ENCODE data around the gene SUSD1. TPM values are rescaled to one million over a fixed set of nuclear protein-coding genes. Genes with fewer than 3 reads are reported as not detected.

Gene SUSD1
- total and polyA plus RNA-seq, 2 donors (not counting 3 experiments of a cell fraction or from before 2014, with no cell fraction given) = 33.1 to 37.8 TPM

DNA sequence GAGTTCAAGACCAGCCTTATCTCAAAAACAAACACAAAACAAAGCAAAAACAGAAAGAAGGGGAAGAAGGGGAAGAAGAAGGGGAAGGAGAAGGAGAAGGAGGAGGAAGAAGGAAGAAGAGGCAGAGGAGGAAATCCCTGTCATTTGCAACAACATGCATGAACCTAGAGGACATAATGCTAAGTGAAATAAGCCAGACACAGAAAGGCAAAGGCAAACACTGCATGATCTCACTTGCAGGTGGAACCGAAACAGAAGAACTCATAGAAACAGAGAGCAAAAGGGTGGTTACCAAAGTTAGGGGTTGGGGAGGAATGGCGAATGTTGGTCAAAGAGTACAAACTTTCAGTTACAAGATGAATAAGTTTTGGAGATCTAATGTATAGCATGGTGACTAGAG lies 143.1 kb downstream of the SUSD1 start:
- Histone ChIP-seq H3K36me3 (ENCODE audit: control insufficient read depth in 2 of 2, extremely low read depth in 1 of 2, insufficient read depth in 2 of 2, low read length in 2 of 2) (no peaks in the 10 kb centered on the region), H3K4me3 (replicated peaks in 1 of 3; ENCODE audit: insufficient read depth in 1 of 3, low read depth in 1 of 3, low read length in 3 of 3) (no peak overlapping the region), H3K9me3 (replicated peaks; ENCODE audit: control insufficient read depth, insufficient read depth, low read length) (no peaks in the 10 kb centered on the region), H3K27ac (ENCODE audit: insufficient read depth, low read depth, low read length) (no peak overlapping the region), H2AFZ (ENCODE audit: low read depth, low read length) (no peak overlapping the region), H3K9ac (replicated peaks; ENCODE audit: extremely low read depth, insufficient read depth, low read length) (no peak overlapping the region), H4K20me1 (replicated peaks; ENCODE audit: control insufficient read depth, extremely low read depth, insufficient read depth, low read length) (no peaks in the 10 kb centered on the region), H3K4me1 (ENCODE audit: control insufficient read depth, extremely low read depth, insufficient read depth, low read length) (peaks cover 29% of the 10 kb centered on the region), H3K9me1 (replicated peaks; ENCODE audit: control insufficient read depth, extremely low read depth, insufficient read depth, low read length) (no peaks in the 10 kb centered on the region), H3K27me3 (ENCODE audit: control insufficient read depth in 2 of 2, insufficient read depth in 2 of 2, low read length in 2 of 2) (no peaks in the 10 kb centered on the region), H3K79me2 (ENCODE audit: control insufficient read depth, insufficient read depth, low read length) (no peaks in the 10 kb centered on the region), H3K4me2 (ENCODE audit: insufficient read depth, low read length) (no peak overlapping the region)
- ChIA-PET CTCF (interaction anchor here (4.1 kb wide), 1 partner anchor 43 kb away, joined by 17 read pairs; no protein-coding TSS in a partner anchor), POLR2A (no interaction called here)
- no TSS peak for BruUV-seq (replicated peaks)
- dilution Hi-C loops (cut with MboI; ENCODE audit: extremely low pct_ligation_motif_present, low sequenced_read_pairs) = no loop called here
- FAIRE-seq (no peak), DNase-seq (ENCODE audit: low read depth, low spot score) (no peak)
- intact Hi-C loops (cut with micrococcal nuclease) = no loop called here
- no peak for TF ChIP-seq MYC (IDR thresholded peaks at IDR 0.05; ENCODE audit: low read depth, low read length)
- TF ChIP-seq, protein P1, sequence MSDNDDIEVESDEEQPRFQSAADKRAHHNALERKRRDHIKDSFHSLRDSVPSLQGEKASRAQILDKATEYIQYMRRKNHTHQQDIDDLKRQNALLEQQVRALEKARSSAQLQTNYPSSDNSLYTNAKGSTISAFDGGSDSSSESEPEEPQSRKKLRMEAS (IDR thresholded peaks at IDR 0.05; ENCODE audit: insufficient read depth, insufficient read length) = no peak
- no peak for TF ChIP-seq EZH2 (IDR thresholded peaks at IDR 0.05; ENCODE audit: borderline replicate concordance, low read depth, low read length, severe bottlenecking)
- TF ChIP-seq POLR2A (IDR thresholded peaks at IDR 0.05; ENCODE audit: low read depth, low read length) = no peak
- TF ChIP-seq, protein P2, sequence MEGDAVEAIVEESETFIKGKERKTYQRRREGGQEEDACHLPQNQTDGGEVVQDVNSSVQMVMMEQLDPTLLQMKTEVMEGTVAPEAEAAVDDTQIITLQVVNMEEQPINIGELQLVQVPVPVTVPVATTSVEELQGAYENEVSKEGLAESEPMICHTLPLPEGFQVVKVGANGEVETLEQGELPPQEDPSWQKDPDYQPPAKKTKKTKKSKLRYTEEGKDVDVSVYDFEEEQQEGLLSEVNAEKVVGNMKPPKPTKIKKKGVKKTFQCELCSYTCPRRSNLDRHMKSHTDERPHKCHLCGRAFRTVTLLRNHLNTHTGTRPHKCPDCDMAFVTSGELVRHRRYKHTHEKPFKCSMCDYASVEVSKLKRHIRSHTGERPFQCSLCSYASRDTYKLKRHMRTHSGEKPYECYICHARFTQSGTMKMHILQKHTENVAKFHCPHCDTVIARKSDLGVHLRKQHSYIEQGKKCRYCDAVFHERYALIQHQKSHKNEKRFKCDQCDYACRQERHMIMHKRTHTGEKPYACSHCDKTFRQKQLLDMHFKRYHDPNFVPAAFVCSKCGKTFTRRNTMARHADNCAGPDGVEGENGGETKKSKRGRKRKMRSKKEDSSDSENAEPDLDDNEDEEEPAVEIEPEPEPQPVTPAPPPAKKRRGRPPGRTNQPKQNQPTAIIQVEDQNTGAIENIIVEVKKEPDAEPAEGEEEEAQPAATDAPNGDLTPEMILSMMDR (IDR thresholded peaks at IDR 0.05; ENCODE audit: extremely low read depth in 1 of 2, insufficient read depth in 1 of 2, low read depth in 1 of 2, low read length in 2 of 2) = no peak
- no peak for TF ChIP-seq GATA2 (IDR thresholded peaks at IDR 0.05; ENCODE audit: insufficient read depth, insufficient read length, low read depth, low read length)

DNA sequence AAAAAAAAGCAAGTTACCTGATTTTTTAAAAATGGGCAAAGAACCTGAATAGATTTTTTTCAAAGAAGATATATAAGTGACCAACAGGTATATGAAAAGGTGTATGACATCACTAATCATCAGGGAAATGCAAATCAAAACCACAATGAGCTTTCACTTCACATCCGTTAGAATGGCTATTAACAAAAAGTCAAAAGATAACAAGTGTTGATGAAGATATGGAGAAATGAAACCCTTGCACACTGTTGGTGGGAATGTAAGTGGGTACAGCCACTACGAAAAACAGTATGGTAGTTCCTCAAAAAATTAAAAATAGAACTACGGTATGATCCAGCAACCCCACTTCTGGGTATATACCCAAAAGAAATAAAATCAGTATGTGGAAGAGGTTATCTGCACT lies 143.7 kb downstream of the SUSD1 start:
- no peak for DNase-seq (ENCODE audit: low read depth, low spot score)
- Histone ChIP-seq H3K79me2 (ENCODE audit: control insufficient read depth, insufficient read depth, low read length) (no peaks in the 10 kb centered on the region), H3K9me1 (replicated peaks; ENCODE audit: control insufficient read depth, extremely low read depth, insufficient read depth, low read length) (no peaks in the 10 kb centered on the region), H3K36me3 (ENCODE audit: control insufficient read depth in 2 of 2, extremely low read depth in 1 of 2, insufficient read depth in 2 of 2, low read length in 2 of 2) (no peaks in the 10 kb centered on the region), H3K4me1 (ENCODE audit: control insufficient read depth, extremely low read depth, insufficient read depth, low read length) (peaks cover 29% of the 10 kb centered on the region), H3K9me3 (replicated peaks; ENCODE audit: control insufficient read depth, insufficient read depth, low read length) (no peaks in the 10 kb centered on the region), H3K27me3 (ENCODE audit: control insufficient read depth in 2 of 2, insufficient read depth in 2 of 2, low read length in 2 of 2) (no peaks in the 10 kb centered on the region), H3K4me3 (replicated peaks in 1 of 3; ENCODE audit: insufficient read depth in 1 of 3, low read depth in 1 of 3, low read length in 3 of 3) (no peak overlapping the region), H3K27ac (ENCODE audit: insufficient read depth, low read depth, low read length) (no peak overlapping the region), H3K9ac (replicated peaks; ENCODE audit: extremely low read depth, insufficient read depth, low read length) (no peak overlapping the region), H3K4me2 (ENCODE audit: insufficient read depth, low read length) (no peak overlapping the region), H2AFZ (ENCODE audit: low read depth, low read length) (no peak overlapping the region), H4K20me1 (replicated peaks; ENCODE audit: control insufficient read depth, extremely low read depth, insufficient read depth, low read length) (no peaks in the 10 kb centered on the region)
- no peak for FAIRE-seq
- ChIA-PET POLR2A (no interaction called here), CTCF (no interaction called here)
- intact Hi-C loops (cut with micrococcal nuclease) (no loop called here), dilution Hi-C loops (cut with MboI; ENCODE audit: extremely low pct_ligation_motif_present, low sequenced_read_pairs) (no loop called here)
- BruUV-seq (replicated peaks) = no TSS peak
- TF ChIP-seq POLR2AphosphoS5 (IDR thresholded peaks at IDR 0.05; ENCODE audit: insufficient read depth, low read depth, low read length) (no peak), GATA2 (IDR thresholded peaks at IDR 0.05; ENCODE audit: insufficient read depth, insufficient read length, low read depth, low read length) (no peak), POLR2A (IDR thresholded peaks at IDR 0.05; ENCODE audit: low read depth, low read length) (no peak)

Data from endothelial cell of umbilical vein (primary cell).